RWPE2 (cell line): ENCODE measurements around the gene SLC41A3.

Experiments used
- ATAC-seq: fragments of 200-7000 bp; cut with Tn5 transposase; 3 replicates; pipeline ENCODE4 v1.9.1; 2021; ENCODE audit warnings: low read depth
- DNase-seq: peaks from one replicate; pipeline ENCODE4 v3.0.0-alpha.2; 2020; ENCODE audit warnings: low spot score
- H3K27ac ChIP-seq: fragments of 450-650 bp; 2 replicates; pipeline ENCODE4 v1.5.1; 2017; ENCODE audit warnings: mild to moderate bottlenecking; ENCODE audit not compliant: poor library complexity, severe bottlenecking
- H3K27me3 ChIP-seq: fragments of 250-450 bp; sonication (Bioruptor Pico); 2 replicates; pipeline ENCODE4 v1.5.1; 2021; ENCODE audit warnings: mild to moderate bottlenecking, moderate library complexity; ENCODE audit not compliant: insufficient read depth, poor library complexity, severe bottlenecking
- H3K36me3 ChIP-seq: fragments of 250-450 bp; sonication (Bioruptor Pico); 2 replicates; pipeline ENCODE4 v1.5.1; 2020; ENCODE audit warnings: low read depth, mild to moderate bottlenecking, moderate library complexity
- H3K4me1 ChIP-seq: fragments of 250-450 bp; sonication (Bioruptor Pico); 2 replicates; pipeline ENCODE4 v1.5.1; 2021; ENCODE audit warnings: mild to moderate bottlenecking, moderate library complexity; ENCODE audit not compliant: insufficient read depth, poor library complexity, severe bottlenecking
- H3K4me3 ChIP-seq: fragments of 250-450 bp; sonication (Bioruptor Pico); 2 replicates; pipeline ENCODE4 v1.5.1; 2021; ENCODE audit warnings: mild to moderate bottlenecking, moderate library complexity; ENCODE audit not compliant: severe bottlenecking
- H3K9me3 ChIP-seq: fragments of 250-450 bp; sonication (Bioruptor Pico); 2 replicates; pipeline ENCODE4 v1.5.1; 2021; ENCODE audit warnings: mild to moderate bottlenecking, moderate library complexity; ENCODE audit not compliant: severe bottlenecking
- TF ChIP-seq, protein P1 (sequence below): fragments of 450-650 bp; IDR thresholded peaks from one replicate; pipeline ENCODE4 v1.5.1; 2017; ENCODE audit warnings: mild to moderate bottlenecking, moderate library complexity; ENCODE audit not compliant: poor library complexity, severe bottlenecking

The SLC41A3 gene

DNA sequence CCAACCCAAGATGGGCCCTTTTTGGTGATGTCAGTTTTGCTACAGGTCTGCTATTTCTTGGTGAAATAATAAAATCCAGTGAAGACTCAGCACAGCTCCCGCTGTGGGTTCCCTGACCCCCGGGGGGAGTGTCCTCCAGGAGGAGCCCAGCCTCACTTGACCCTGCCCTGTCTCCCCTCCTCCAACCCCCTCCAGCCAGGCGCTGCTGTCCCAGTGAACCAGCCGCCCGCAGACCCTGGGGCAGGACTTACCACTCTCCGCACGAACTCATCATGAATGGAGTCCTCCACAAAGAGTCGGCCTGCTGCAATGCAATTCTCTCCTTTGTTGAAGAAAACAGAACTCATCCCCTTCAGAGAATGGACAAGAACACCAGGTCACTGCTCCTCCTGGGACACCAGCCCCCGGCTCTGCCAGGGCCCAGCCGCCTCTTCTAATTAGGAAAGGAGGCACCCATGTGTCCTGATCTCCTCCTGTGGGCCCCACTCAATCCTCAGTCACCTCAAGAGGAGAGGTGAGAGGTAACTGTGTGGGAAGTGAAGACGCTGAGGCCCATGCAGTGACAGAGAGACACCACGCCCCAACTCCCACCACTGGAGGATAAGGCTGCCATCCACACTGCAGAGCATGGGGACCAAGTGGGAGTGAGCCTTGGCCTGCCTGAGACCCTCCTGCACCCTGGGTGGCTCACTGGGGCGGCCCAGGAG lies 28.8 kb upstream of the SLC41A3 start:
- TF ChIP-seq, protein P1, sequence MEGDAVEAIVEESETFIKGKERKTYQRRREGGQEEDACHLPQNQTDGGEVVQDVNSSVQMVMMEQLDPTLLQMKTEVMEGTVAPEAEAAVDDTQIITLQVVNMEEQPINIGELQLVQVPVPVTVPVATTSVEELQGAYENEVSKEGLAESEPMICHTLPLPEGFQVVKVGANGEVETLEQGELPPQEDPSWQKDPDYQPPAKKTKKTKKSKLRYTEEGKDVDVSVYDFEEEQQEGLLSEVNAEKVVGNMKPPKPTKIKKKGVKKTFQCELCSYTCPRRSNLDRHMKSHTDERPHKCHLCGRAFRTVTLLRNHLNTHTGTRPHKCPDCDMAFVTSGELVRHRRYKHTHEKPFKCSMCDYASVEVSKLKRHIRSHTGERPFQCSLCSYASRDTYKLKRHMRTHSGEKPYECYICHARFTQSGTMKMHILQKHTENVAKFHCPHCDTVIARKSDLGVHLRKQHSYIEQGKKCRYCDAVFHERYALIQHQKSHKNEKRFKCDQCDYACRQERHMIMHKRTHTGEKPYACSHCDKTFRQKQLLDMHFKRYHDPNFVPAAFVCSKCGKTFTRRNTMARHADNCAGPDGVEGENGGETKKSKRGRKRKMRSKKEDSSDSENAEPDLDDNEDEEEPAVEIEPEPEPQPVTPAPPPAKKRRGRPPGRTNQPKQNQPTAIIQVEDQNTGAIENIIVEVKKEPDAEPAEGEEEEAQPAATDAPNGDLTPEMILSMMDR: no peak
- no peaks in the 10 kb centered on the region for H3K36me3 ChIP-seq
- no peaks in the 10 kb centered on the region for H3K27me3 ChIP-seq
- no peak overlapping the region for H3K4me3 ChIP-seq
- no peak for DNase-seq
- ATAC-seq: no peak
- H3K4me1 ChIP-seq: no peaks in the 10 kb centered on the region
- H3K27ac ChIP-seq: no peak overlapping the region
- H3K9me3 ChIP-seq: no peaks in the 10 kb centered on the region

DNA sequence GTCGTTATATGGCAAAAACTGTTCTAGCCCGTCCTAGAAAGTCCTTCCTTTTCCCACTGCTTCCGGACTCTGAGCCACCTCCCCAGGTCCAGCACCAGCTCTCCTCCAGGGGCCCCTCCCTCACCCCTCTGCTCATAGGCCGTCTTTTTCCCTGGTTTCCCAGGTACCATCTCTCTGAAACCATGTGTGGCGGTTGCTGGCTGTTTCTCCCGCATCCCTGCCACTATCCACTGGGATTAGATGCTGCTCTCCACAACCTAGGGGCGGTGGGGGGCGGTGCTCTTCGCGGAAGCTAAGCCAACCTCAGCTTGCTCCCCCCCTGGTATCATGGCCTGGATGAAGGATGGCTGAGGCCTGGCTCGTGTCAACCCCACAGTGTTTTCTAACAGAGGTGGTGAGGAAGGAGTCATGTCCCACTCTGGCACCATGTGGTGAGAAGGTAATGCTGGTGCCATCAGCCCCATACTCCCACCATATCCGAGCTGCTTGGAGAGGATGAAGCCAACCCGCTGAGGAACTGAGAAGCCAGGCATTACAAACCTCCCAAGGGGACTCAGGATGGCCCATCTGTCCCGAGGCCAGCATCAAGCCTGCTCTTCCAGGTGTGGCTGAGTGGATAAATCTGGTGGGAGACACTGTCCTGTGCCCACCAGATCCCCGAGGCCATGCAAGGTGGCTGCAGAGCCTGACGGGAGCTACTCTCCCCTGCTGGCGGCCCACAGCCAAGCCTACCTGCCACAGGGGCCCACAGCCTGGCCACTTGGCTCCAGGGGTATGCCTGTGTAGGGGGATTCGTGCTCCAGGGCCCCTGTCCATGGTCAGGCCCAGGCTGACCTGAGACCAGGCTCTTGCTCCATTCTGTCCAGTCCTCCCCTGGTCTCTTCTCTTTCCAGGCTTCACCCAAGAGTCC lies 27.9 kb upstream of the SLC41A3 start:
- ATAC-seq (no peak), DNase-seq (no peak)
- TF ChIP-seq, protein P1: no peak
- H3K4me1 ChIP-seq: no peaks in the 10 kb centered on the region
- no peak overlapping the region for H3K4me3 ChIP-seq
- no peaks in the 10 kb centered on the region for H3K9me3 ChIP-seq
- H3K36me3 ChIP-seq: no peaks in the 10 kb centered on the region
- H3K27ac ChIP-seq: no peak overlapping the region
- H3K27me3 ChIP-seq: no peaks in the 10 kb centered on the region

DNA sequence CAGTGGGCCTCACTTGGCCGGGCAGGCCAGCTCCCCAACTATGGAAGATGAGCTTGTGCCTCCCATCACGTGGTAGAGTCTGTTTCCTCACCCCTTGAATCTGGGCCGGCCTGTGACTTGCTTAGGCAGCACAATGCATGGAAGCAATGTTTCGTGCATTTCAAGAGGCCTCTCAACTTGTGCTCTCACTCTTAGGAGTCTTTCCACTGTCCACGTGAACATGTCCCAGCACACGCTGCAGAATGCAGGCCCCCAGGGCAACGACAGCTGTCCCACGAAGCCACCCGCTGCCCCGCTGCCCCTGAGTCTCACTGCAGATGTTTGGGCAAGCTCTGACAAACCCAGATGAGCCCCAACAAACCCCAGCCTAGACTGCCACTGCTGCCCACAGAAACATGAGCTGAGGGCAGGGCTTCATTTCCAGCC lies 27.2 kb upstream of the SLC41A3 start:
- H3K27me3 ChIP-seq: no peaks in the 10 kb centered on the region
- TF ChIP-seq, protein P1: no peak
- no peaks in the 10 kb centered on the region for H3K4me1 ChIP-seq
- ATAC-seq: no peak
- no peaks in the 10 kb centered on the region for H3K9me3 ChIP-seq
- H3K27ac ChIP-seq: no peak overlapping the region
- no peak overlapping the region for H3K4me3 ChIP-seq
- DNase-seq: no peak
- H3K36me3 ChIP-seq: no peaks in the 10 kb centered on the region

GRCh38 chr3:126110431-126111125 lies 26.7 kb upstream of the SLC41A3 start:
- no peaks in the 10 kb centered on the region for H3K27me3 ChIP-seq
- DNase-seq (no peak), ATAC-seq (no peak)
- H3K36me3 ChIP-seq: no peaks in the 10 kb centered on the region
- H3K4me1 ChIP-seq: no peaks in the 10 kb centered on the region
- H3K9me3 ChIP-seq: no peaks in the 10 kb centered on the region
- no peak overlapping the region for H3K4me3 ChIP-seq
- TF ChIP-seq, protein P1: no peak
- H3K27ac ChIP-seq: no peak overlapping the region
